Measurements from ENCODE around the gene KCNK10.
A peak's percentile ranks its signal among the peaks of the same experiment; 100 is the strongest.

- TF ChIP-seq CTCF (IDR thresholded peaks at IDR 0.05; ENCODE audit: control extremely low read depth in 1 of 3, insufficient read depth in 1 of 3, low read depth in 1 of 3, low read length in 3 of 3) (peak; percentile 76 to 94 (median 93)), TAF7 (optimal IDR thresholded peaks at IDR 0.05; ENCODE audit: borderline replicate concordance, low read depth, low read length) (no peak), EZH2 (IDR thresholded peaks at IDR 0.05; ENCODE audit: low read depth, low read length, severe bottlenecking) (no peak), SP1 (IDR thresholded peaks at IDR 0.05; ENCODE audit: low read depth, low read length) (no peak), MAX (IDR thresholded peaks at IDR 0.05) (no peak), GABPA (IDR thresholded peaks at IDR 0.05; ENCODE audit: borderline replicate concordance, insufficient read depth, low read length) (no peak), JUND (IDR thresholded peaks at IDR 0.05; ENCODE audit: low read length) (no peak), RAD21 (IDR thresholded peaks at IDR 0.05 in 1 of 2, conservative IDR thresholded peaks at IDR 0.05 in 1 of 2; ENCODE audit: low read depth in 2 of 2, low read length in 2 of 2) (peak; percentile 81 to 89), CHD2 (IDR thresholded peaks at IDR 0.05; ENCODE audit: low read length) (no peak), POLR2AphosphoS5 (IDR thresholded peaks at IDR 0.05; ENCODE audit: low read depth, low read length) (no peak)
These were observed 154.4 kb downstream of the KCNK10 start for GRCh38 chr14:88168498-88169165.

Measured in H1 (cell line).